HG02943 (cell line): ENCODE data around the gene OLIG1.
A peak's percentile ranks its signal among the peaks of the same experiment; 100 is the strongest.

Source experiments
- ATAC-seq: cut with Tn5 transposase; IDR thresholded peaks from one replicate; pipeline ENCODE4 v1.9.1; 2021; ENCODE audit warnings: mild to moderate bottlenecking, low read depth, moderate library complexity; ENCODE audit not compliant: unreplicated experiment

Gene OLIG1

GRCh38 chr21:33069994-33070743 is at the start of gene OLIG1:
OLIG1 (plus strand) TSS chr21:33070141; CDS start chr21:33070247, 106 bp downstream.
- peak; percentile 54 for ATAC-seq

GRCh38 chr21:33020558-33021100 is 49.3 kb upstream of the OLIG1 start:
- ATAC-seq, result no peak

- ATAC-seq, result no peak
Observed at GRCh38 chr21:33021150-33021549, 48.8 kb upstream of the OLIG1 start.

- ATAC-seq, result no peak
Observed at GRCh38 chr21:33021667-33022066, 48.3 kb upstream of the OLIG1 start.

GRCh38 chr21:33022489-33022827 is 47.5 kb upstream of the OLIG1 start:
- no peak for ATAC-seq

- no peak for ATAC-seq
Observed at GRCh38 chr21:33022828-33023573, 46.9 kb upstream of the OLIG1 start.

GRCh38 chr21:33023574-33024200 is 46.3 kb upstream of the OLIG1 start:
- ATAC-seq, result no peak

GRCh38 chr21:33024201-33025103 is 45.5 kb upstream of the OLIG1 start:
- no peak for ATAC-seq

- ATAC-seq, result no peak
Observed at GRCh38 chr21:33025106-33025488, 44.8 kb upstream of the OLIG1 start.

- ATAC-seq, result no peak
Observed at GRCh38 chr21:33025489-33026442, 44.2 kb upstream of the OLIG1 start, which contains the start of gene OLIG2. OLIG2 (plus strand) TSS chr21:33025935; CDS start chr21:33026863, 928 bp downstream.

- no peak for ATAC-seq
Observed at GRCh38 chr21:33026443-33026858, 43.5 kb upstream of the OLIG1 start.

- ATAC-seq, result no peak
Observed at GRCh38 chr21:33026878-33027400, 43.0 kb upstream of the OLIG1 start.

GRCh38 chr21:33027401-33028286 is 42.3 kb upstream of the OLIG1 start:
- no peak for ATAC-seq

- ATAC-seq, result no peak
Observed at GRCh38 chr21:33028287-33028670, 41.7 kb upstream of the OLIG1 start.

- no peak for ATAC-seq
Observed at GRCh38 chr21:33028773-33029384, 41.1 kb upstream of the OLIG1 start.

GRCh38 chr21:33029385-33029921 is 40.5 kb upstream of the OLIG1 start:
- no peak for ATAC-seq

- ATAC-seq, result no peak
Observed at GRCh38 chr21:33029975-33030461, 39.9 kb upstream of the OLIG1 start.
